GM18858 (cell line): ENCODE measurements around the gene NEUROD1.

Source experiments
- ATAC-seq: cut with Tn5 transposase; IDR thresholded peaks from one replicate; pipeline ENCODE4 v1.9.1; 2021; ENCODE audit not compliant: unreplicated experiment

The NEUROD1 gene

GRCh38 chr2:181643151-181643550 lies 37.2 kb downstream of the NEUROD1 start:
- ATAC-seq = no peak

GRCh38 chr2:181642086-181642485 lies 38.2 kb downstream of the NEUROD1 start:
- ATAC-seq = no peak

- no peak for ATAC-seq
These were observed 40.6 kb downstream of the NEUROD1 start for GRCh38 chr2:181639686-181640085.

- peak; percentile 58 for ATAC-seq
These were observed 47.5 kb downstream of the NEUROD1 start for GRCh38 chr2:181632733-181633401.

GRCh38 chr2:181628590-181629585 lies 51.4 kb downstream of the NEUROD1 start:
- no peak for ATAC-seq

GRCh38 chr2:181627545-181627944 lies 52.8 kb downstream of the NEUROD1 start:
- no peak for ATAC-seq

GRCh38 chr2:181626671-181627070 lies 53.6 kb downstream of the NEUROD1 start:
- ATAC-seq = no peak
